Trophoblast cell (in vitro differentiated cells and primary cell): ENCODE data around the gene PXDN.

Experiments
- DNase-seq, 2 donors: peaks; one replicate each; pipeline ENCODE4 v3.0.0-alpha.2; 2016
- H2AFZ ChIP-seq: 2 replicates; pipeline ENCODE4 v1.6.1; 2013; ENCODE audit warnings: low read length, moderate library complexity, mild to moderate bottlenecking; ENCODE audit not compliant: insufficient read depth, poor library complexity
- H2AK5ac ChIP-seq: 2 replicates; pipeline ENCODE4 v1.6.1; 2013; ENCODE audit warnings: mild to moderate bottlenecking, low read length
- H2BK120ac ChIP-seq: 2 replicates; pipeline ENCODE4 v1.6.1; 2013; ENCODE audit warnings: low read length, mild to moderate bottlenecking, moderate library complexity; ENCODE audit not compliant: insufficient read depth, poor library complexity
- H2BK12ac ChIP-seq: 2 replicates; pipeline ENCODE4 v1.6.1; 2013; ENCODE audit warnings: mild to moderate bottlenecking, low read length, moderate library complexity
- H2BK5ac ChIP-seq: 2 replicates; pipeline ENCODE4 v1.6.1; 2013; ENCODE audit warnings: low read length, low read depth, moderate library complexity, mild to moderate bottlenecking; ENCODE audit not compliant: poor library complexity
- H3K14ac ChIP-seq: 2 replicates; pipeline ENCODE4 v1.6.1; 2013; ENCODE audit warnings: mild to moderate bottlenecking, low read length
- H3K18ac ChIP-seq: 2 replicates; pipeline ENCODE4 v1.6.1; 2013; ENCODE audit warnings: mild to moderate bottlenecking, low read length
- H3K23ac ChIP-seq: 2 replicates; pipeline ENCODE4 v1.6.1; 2013; ENCODE audit warnings: low read length
- H3K27ac ChIP-seq: 2 replicates; pipeline ENCODE4 v1.5.1; 2013; ENCODE audit warnings: low read depth, mild to moderate bottlenecking, inconsistent platforms, low read length, moderate library complexity
- H3K27me3 ChIP-seq: 2 replicates; pipeline ENCODE4 v1.6.1; 2013; ENCODE audit warnings: inconsistent platforms, mild to moderate bottlenecking, low read length, moderate library complexity; ENCODE audit not compliant: insufficient read depth
- H3K36me3 ChIP-seq, 2 experiments: 1 replicate in 1 of 2; 2 replicates in 1 of 2; pipeline ENCODE4 v1.6.1; 2013; ENCODE audit warnings: low read length in 2 of 2, mild to moderate bottlenecking in 2 of 2, moderate library complexity in 1 of 2; ENCODE audit not compliant: insufficient read depth in 2 of 2, control insufficient read depth in 1 of 2
- H3K4ac ChIP-seq: 2 replicates; pipeline ENCODE4 v1.6.1; 2013; ENCODE audit warnings: low read depth, mild to moderate bottlenecking, low read length, moderate library complexity
- H3K4me1 ChIP-seq, 2 experiments: 1 replicate in 1 of 2; 2 replicates in 1 of 2; pipeline ENCODE4 v1.6.1; 2013; ENCODE audit warnings: low read length in 2 of 2, mild to moderate bottlenecking in 2 of 2, moderate library complexity in 1 of 2; ENCODE audit not compliant: insufficient read depth in 2 of 2, control insufficient read depth in 1 of 2
- H3K4me2 ChIP-seq: 2 replicates; pipeline ENCODE4 v1.6.1; 2013; ENCODE audit warnings: inconsistent platforms, mild to moderate bottlenecking, low read length, moderate library complexity
- H3K4me3 ChIP-seq: 2 replicates; pipeline ENCODE4 v1.5.1; 2013; ENCODE audit warnings: mild to moderate bottlenecking, low read depth, low read length, inconsistent platforms
- H3K79me1 ChIP-seq: one replicate; pipeline ENCODE4 v1.6.1; 2013; ENCODE audit warnings: low read length
- H3K79me2 ChIP-seq: 2 replicates; pipeline ENCODE4 v1.6.1; 2013; ENCODE audit warnings: low read length, mild to moderate bottlenecking; ENCODE audit not compliant: control insufficient read depth, insufficient read depth, poor library complexity
- H3K9ac ChIP-seq: 2 replicates; pipeline ENCODE4 v1.6.1; 2013; ENCODE audit warnings: mild to moderate bottlenecking, low read length
- H3K9me3 ChIP-seq: 2 replicates; pipeline ENCODE4 v1.6.1; 2013; ENCODE audit warnings: low read depth, mild to moderate bottlenecking, control low read depth, inconsistent platforms, low read length; ENCODE audit not compliant: insufficient read depth
- H4K12ac ChIP-seq: 2 replicates; pipeline ENCODE4 v1.6.1; 2013; ENCODE audit warnings: low read depth, mild to moderate bottlenecking, low read length, moderate library complexity
- H4K8ac ChIP-seq: 2 replicates; pipeline ENCODE4 v1.6.1; 2013; ENCODE audit warnings: low read depth, mild to moderate bottlenecking, low read length, moderate library complexity
- H4K91ac ChIP-seq: one replicate; pipeline ENCODE4 v1.6.1; 2013; ENCODE audit warnings: low read depth, mild to moderate bottlenecking, low read length, moderate library complexity
- WGBS: extraction: QIAGEN DNeasy Blood & Tissue Kit; methylation state at CpG from one replicate; pipeline ENCODE4 v1.1.7; 2013; ENCODE audit warnings: missing lambda C conversion rate; ENCODE audit not compliant: insufficient read length, insufficient coverage; ENCODE audit errors: extremely low coverage; 5-methylcytosine and 5-hydroxymethylcytosine counted together

Gene PXDN

GRCh38 chr2:1676913-1677820 is 67.1 kb downstream of the PXDN start:
- Histone ChIP-seq H2AFZ (no peak overlapping the region), H2BK12ac (no peak overlapping the region), H3K4me1 (no peaks in the 10 kb centered on the region), H3K18ac (no peak overlapping the region), H4K91ac (no peak overlapping the region), H3K79me2 (no peaks in the 10 kb centered on the region), H3K23ac (no peak overlapping the region), H3K9me3 (peaks cover 7% of the 10 kb centered on the region), H2BK5ac (no peak overlapping the region), H3K9ac (no peak overlapping the region), H3K36me3 (peaks cover 82 to 91% of the 10 kb centered on the region in 2 experiments), H2BK120ac (no peak overlapping the region), H4K8ac (no peak overlapping the region), H3K4me3 (no peak overlapping the region), H3K27ac (no peak overlapping the region), H3K4ac (no peak overlapping the region), H4K12ac (no peak overlapping the region), H2AK5ac (no peak overlapping the region), H3K4me2 (no peak overlapping the region), H3K27me3 (no peaks in the 10 kb centered on the region), H3K14ac (no peak overlapping the region), H3K79me1 (no peaks in the 10 kb centered on the region)
- no CpG with 5 or more reads among the region's 33 CpGs for WGBS
- no peak for DNase-seq

GRCh38 chr2:1676091-1676912 is 68.0 kb downstream of the PXDN start:
- Histone ChIP-seq H3K14ac (no peak overlapping the region), H2AFZ (no peak overlapping the region), H3K4me1 (no peaks in the 10 kb centered on the region), H2BK120ac (no peak overlapping the region), H3K27ac (no peak overlapping the region), H3K23ac (no peak overlapping the region), H3K9ac (no peak overlapping the region), H3K4me3 (no peak overlapping the region), H3K4me2 (no peak overlapping the region), H4K8ac (no peak overlapping the region), H2BK5ac (no peak overlapping the region), H3K18ac (no peak overlapping the region), H3K4ac (no peak overlapping the region), H4K91ac (no peak overlapping the region), H3K79me1 (no peaks in the 10 kb centered on the region), H3K27me3 (no peaks in the 10 kb centered on the region), H2AK5ac (no peak overlapping the region), H4K12ac (no peak overlapping the region), H3K9me3 (peaks cover 7% of the 10 kb centered on the region), H2BK12ac (no peak overlapping the region), H3K79me2 (no peaks in the 10 kb centered on the region), H3K36me3 (peaks cover 78 to 89% of the 10 kb centered on the region in 2 experiments)
- WGBS: no CpG with 5 or more reads among the region's 26 CpGs
- DNase-seq: no peak

- no peak overlapping the region for H4K12ac ChIP-seq
- H3K4me2 ChIP-seq: no peak overlapping the region
- H3K4me3 ChIP-seq: no peak overlapping the region
- H3K36me3 ChIP-seq: peaks cover 75 to 86% of the 10 kb centered on the region in 2 experiments
- H3K14ac ChIP-seq: no peak overlapping the region
- no peak overlapping the region for H2AFZ ChIP-seq
- H3K4ac ChIP-seq: no peak overlapping the region
- H3K18ac ChIP-seq: no peak overlapping the region
- no peak overlapping the region for H2AK5ac ChIP-seq
- WGBS: no CpG with 5 or more reads among the region's 8 CpGs
- no peak overlapping the region for H2BK5ac ChIP-seq
- no peak overlapping the region for H2BK12ac ChIP-seq
- no peak overlapping the region for H2BK120ac ChIP-seq
- H4K91ac ChIP-seq: no peak overlapping the region
- H3K9ac ChIP-seq: no peak overlapping the region
- H3K79me2 ChIP-seq: no peaks in the 10 kb centered on the region
- peak in 1 of 2 donors; percentile 32 for DNase-seq
- no peaks in the 10 kb centered on the region for H3K79me1 ChIP-seq
- H3K9me3 ChIP-seq: peaks cover 7% of the 10 kb centered on the region
- no peaks in the 10 kb centered on the region for H3K27me3 ChIP-seq
- H3K23ac ChIP-seq: no peak overlapping the region
- no peak overlapping the region for H3K27ac ChIP-seq
- H3K4me1 ChIP-seq: no peaks in the 10 kb centered on the region
- H4K8ac ChIP-seq: no peak overlapping the region
Measured at GRCh38 chr2:1675633-1676032, 68.7 kb downstream of the PXDN start.

GRCh38 chr2:1674766-1675397 is 69.4 kb downstream of the PXDN start:
- Histone ChIP-seq H3K4me3 (no peak overlapping the region), H4K8ac (no peak overlapping the region), H3K79me2 (no peaks in the 10 kb centered on the region), H2AK5ac (no peak overlapping the region), H3K4me1 (no peaks in the 10 kb centered on the region), H2BK5ac (no peak overlapping the region), H3K79me1 (no peaks in the 10 kb centered on the region), H3K14ac (no peak overlapping the region), H4K12ac (no peak overlapping the region), H3K36me3 (peaks cover 69 to 80% of the 10 kb centered on the region in 2 experiments), H3K4ac (no peak overlapping the region), H3K27me3 (no peaks in the 10 kb centered on the region), H2BK12ac (no peak overlapping the region), H3K18ac (no peak overlapping the region), H2AFZ (no peak overlapping the region), H4K91ac (no peak overlapping the region), H3K23ac (no peak overlapping the region), H3K9ac (no peak overlapping the region), H2BK120ac (no peak overlapping the region), H3K4me2 (no peak overlapping the region), H3K27ac (no peak overlapping the region), H3K9me3 (peaks cover 6% of the 10 kb centered on the region)
- DNase-seq: no peak
- no CpG with 5 or more reads among the region's 18 CpGs for WGBS
